ENCODE measurements around the gene LTF. TPM values are rescaled to one million over a fixed set of nuclear protein-coding genes. Genes with fewer than 3 reads are reported as not detected.
"Not testable (repeated sequence)": the region's sequence is repeated elsewhere in the genome, so short reads cannot be mapped to it uniquely, and the experiment has no call there.

The LTF gene
- total RNA-seq, 2 experiments from 2014 or later: not detected

GRCh38 chr3:46398186-46398955 is 66.3 kb downstream of the LTF start:
- ChIA-PET CTCF (interaction anchor here (1.0 to 2.2 kb wide), 2 partner anchors 9 to 90 kb away, joined by 3 to 8 read pairs; partner anchors contain the start of genes CCR5AS and CCRL2), POLR2A (no interaction called here)
- peaks cover 4% of the 10 kb centered on the region for H3K27me3 Mint-ChIP-seq (ENCODE audit: low read depth)
- H3K4me3 Mint-ChIP-seq: no peak overlapping the region
- ATAC-seq (no peak), DNase-seq (no peak)
- peaks cover 10% of the 10 kb centered on the region for H3K36me3 Mint-ChIP-seq (ENCODE audit: low read depth)
- no peaks in the 10 kb centered on the region for H3K9me3 Mint-ChIP-seq (ENCODE audit: insufficient read depth)
- H3K27ac Mint-ChIP-seq: no peak overlapping the region
- peaks cover 36% of the 10 kb centered on the region for H3K4me1 Mint-ChIP-seq (ENCODE audit: low read depth)

- POLR2A ChIA-PET: no interaction called here
- no peaks in the 10 kb centered on the region for H3K27me3 Mint-ChIP-seq (ENCODE audit: low read depth)
- DNase-seq (no peak), ATAC-seq (no peak)
- H3K27ac Mint-ChIP-seq: peak overlapping the region; percentile 18
- CTCF ChIA-PET: interaction anchor here (1.3 kb wide), 1 partner anchor 19 kb away, joined by 4 read pairs; no protein-coding TSS in a partner anchor
- H3K4me1 Mint-ChIP-seq (ENCODE audit: low read depth): peaks cover 40% of the 10 kb centered on the region
- H3K9me3 Mint-ChIP-seq (ENCODE audit: insufficient read depth): no peaks in the 10 kb centered on the region
- H3K4me3 Mint-ChIP-seq: no peak overlapping the region
- peaks cover 7% of the 10 kb centered on the region for H3K36me3 Mint-ChIP-seq (ENCODE audit: low read depth)
Measured at GRCh38 chr3:46397111-46397510, 67.6 kb downstream of the LTF start.

GRCh38 chr3:46395766-46396530 is 68.8 kb downstream of the LTF start:
- DNase-seq (no peak), ATAC-seq (peak; percentile 45)
- H3K4me1 Mint-ChIP-seq (ENCODE audit: low read depth): peaks cover 40% of the 10 kb centered on the region
- H3K36me3 Mint-ChIP-seq (ENCODE audit: low read depth): peaks cover 7% of the 10 kb centered on the region
- no peak overlapping the region for H3K27ac Mint-ChIP-seq
- H3K27me3 Mint-ChIP-seq (ENCODE audit: low read depth): no peaks in the 10 kb centered on the region
- H3K4me3 Mint-ChIP-seq: no peak overlapping the region
- CTCF ChIA-PET: interaction anchor here (0.6 to 1.5 kb wide), 5 partner anchors 10 to 18 kb away, joined by 3 to 4 read pairs (median 3); partner anchors contain the start of gene CCRL2
- POLR2A ChIA-PET: no interaction called here
- H3K9me3 Mint-ChIP-seq (ENCODE audit: insufficient read depth): no peaks in the 10 kb centered on the region

- Mint-ChIP-seq H3K27ac (no peak overlapping the region), H3K9me3 (ENCODE audit: insufficient read depth) (no peaks in the 10 kb centered on the region), H3K27me3 (ENCODE audit: low read depth) (no peaks in the 10 kb centered on the region), H3K36me3 (ENCODE audit: low read depth) (peaks cover 7% of the 10 kb centered on the region), H3K4me3 (no peak overlapping the region), H3K4me1 (ENCODE audit: low read depth) (peaks cover 40% of the 10 kb centered on the region)
- ChIA-PET CTCF (interaction anchor here (0.6 to 1.5 kb wide), 5 partner anchors 9 to 17 kb away, joined by 3 to 4 read pairs (median 3); partner anchors contain the start of gene CCRL2), POLR2A (no interaction called here)
- DNase-seq: no peak
- no peak for ATAC-seq
Measured at GRCh38 chr3:46395210-46395661, 69.5 kb downstream of the LTF start.

GRCh38 chr3:46393554-46394434 is 70.9 kb downstream of the LTF start:
- no peak for ATAC-seq
- CTCF ChIA-PET: interaction anchor here (0.5 to 1.5 kb wide), 3 partner anchors 10 to 812 kb away, joined by 3 to 4 read pairs (median 3); partner anchors contain the start of gene CCR5AS

GRCh38 chr3:46393011-46393410 is 71.7 kb downstream of the LTF start:
- POLR2A ChIA-PET: no interaction called here
- H3K27me3 Mint-ChIP-seq (ENCODE audit: low read depth): no peaks in the 10 kb centered on the region
- no peaks in the 10 kb centered on the region for H3K9me3 Mint-ChIP-seq (ENCODE audit: insufficient read depth)
- H3K36me3 Mint-ChIP-seq (ENCODE audit: low read depth): peaks cover 6% of the 10 kb centered on the region
- no peak overlapping the region for H3K27ac Mint-ChIP-seq
- DNase-seq (no peak), ATAC-seq (no peak)
- peaks cover 38% of the 10 kb centered on the region for H3K4me1 Mint-ChIP-seq (ENCODE audit: low read depth)
- no peak overlapping the region for H3K4me3 Mint-ChIP-seq
- CTCF ChIA-PET: interaction anchor here (0.5 to 0.7 kb wide), 2 partner anchors 14 to 811 kb away, joined by 3 read pairs; partner anchors contain the start of gene CCR5AS

More at GRCh38 chr3:46393554-46394434, 70.9 kb downstream of the LTF start:
- peaks cover 7% of the 10 kb centered on the region for H3K36me3 Mint-ChIP-seq (ENCODE audit: low read depth)
- no peaks in the 10 kb centered on the region for H3K9me3 Mint-ChIP-seq (ENCODE audit: insufficient read depth)
- H3K4me3 Mint-ChIP-seq: no peak overlapping the region
- peaks cover 40% of the 10 kb centered on the region for H3K4me1 Mint-ChIP-seq (ENCODE audit: low read depth)
- POLR2A ChIA-PET: no interaction called here
- H3K27ac Mint-ChIP-seq: no peak overlapping the region
- H3K27me3 Mint-ChIP-seq (ENCODE audit: low read depth): no peaks in the 10 kb centered on the region
- DNase-seq: no peak

- DNase-seq; H3K36me3 Mint-ChIP-seq (ENCODE audit: low read depth); ATAC-seq; H3K4me3 Mint-ChIP-seq; H3K9me3 Mint-ChIP-seq (ENCODE audit: insufficient read depth); H3K27me3 Mint-ChIP-seq (ENCODE audit: low read depth): not testable (repeated sequence)
- peaks cover 26% of the 10 kb centered on the region for H3K4me1 Mint-ChIP-seq (ENCODE audit: low read depth)
- H3K27ac Mint-ChIP-seq: peak overlapping the region; percentile 8
- CTCF ChIA-PET: interaction anchor here (0.6 to 1.1 kb wide), 2 partner anchors 16 to 214 kb away, joined by 3 read pairs; partner anchors contain the start of genes CCR5AS and CCRL2
- POLR2A ChIA-PET: interaction anchor here (0.7 kb wide), 1 partner anchor 19 kb away, joined by 3 read pairs; no protein-coding TSS in a partner anchor
Measured at GRCh38 chr3:46391526-46391925, 73.2 kb downstream of the LTF start.

GRCh38 chr3:46389306-46389705 is 75.4 kb downstream of the LTF start:
- no peak for ATAC-seq
- peaks cover 30% of the 10 kb centered on the region for H3K4me1 Mint-ChIP-seq (ENCODE audit: low read depth)
- peaks cover 5% of the 10 kb centered on the region for H3K36me3 Mint-ChIP-seq (ENCODE audit: low read depth)
- ChIA-PET CTCF (interaction anchor here (1.1 kb wide), 1 partner anchor 11 kb away, joined by 5 read pairs; no protein-coding TSS in a partner anchor), POLR2A (no interaction called here)
- H3K9me3 Mint-ChIP-seq (ENCODE audit: insufficient read depth): peaks cover 4% of the 10 kb centered on the region
- no peak overlapping the region for H3K27ac Mint-ChIP-seq
- no peaks in the 10 kb centered on the region for H3K27me3 Mint-ChIP-seq (ENCODE audit: low read depth)
- no peak overlapping the region for H3K4me3 Mint-ChIP-seq
- DNase-seq: no peak

GRCh38 chr3:46388847-46389246 is 75.9 kb downstream of the LTF start:
- POLR2A ChIA-PET, H3K27ac Mint-ChIP-seq: not testable (repeated sequence)

GRCh38 chr3:46386205-46386604 is 78.5 kb downstream of the LTF start:
- Mint-ChIP-seq H3K27ac (peak overlapping the region; percentile 58), H3K4me1 (ENCODE audit: low read depth) (peaks cover 47% of the 10 kb centered on the region), H3K9me3 (ENCODE audit: insufficient read depth) (peaks cover 4% of the 10 kb centered on the region), H3K36me3 (ENCODE audit: low read depth) (peaks cover 5% of the 10 kb centered on the region), H3K4me3 (no peak overlapping the region), H3K27me3 (ENCODE audit: low read depth) (no peaks in the 10 kb centered on the region)
- ATAC-seq: peak; percentile 24
- CTCF ChIA-PET: interaction anchor here (0.7 to 1.4 kb wide), 3 partner anchors 7 to 9 kb away, joined by 3 to 4 read pairs (median 3); no protein-coding TSS in a partner anchor
- POLR2A ChIA-PET: no interaction called here
- DNase-seq: no peak

More at GRCh38 chr3:46388847-46389246, 75.9 kb downstream of the LTF start:
- DNase-seq; H3K9me3 Mint-ChIP-seq (ENCODE audit: insufficient read depth); H3K4me3 Mint-ChIP-seq; ATAC-seq; H3K36me3 Mint-ChIP-seq (ENCODE audit: low read depth); H3K27me3 Mint-ChIP-seq (ENCODE audit: low read depth): not testable (repeated sequence)
- peaks cover 34% of the 10 kb centered on the region for H3K4me1 Mint-ChIP-seq (ENCODE audit: low read depth)
- CTCF ChIA-PET: interaction anchor here (1.1 kb wide), 1 partner anchor 10 kb away, joined by 5 read pairs; no protein-coding TSS in a partner anchor

Data from activated CD8-positive, alpha-beta T cell treated with anti-CD3 and anti-CD28 coated beads, Interleukin-2, amount 10 ng/mL, durations not matched to agents 7 days and 5 days (primary cell).